K562 (cell line): ENCODE measurements around the gene KLRD1.

Experiments
- ASH1L ChIP-seq: fragments of 450-650 bp; IDR thresholded peaks from 2 replicates; pipeline ENCODE4 v1.6.1; 2018; ENCODE audit warnings: borderline replicate concordance, mild to moderate bottlenecking, low read depth; ENCODE audit not compliant: partially characterized antibody
- CTCF ChIP-seq, 3 experiments: IDR thresholded peaks in 2 of 3; conservative IDR thresholded peaks in 1 of 3; 2 replicates each; pipeline ENCODE4 v1.5.1; 2011 to 2012; ENCODE audit warnings: low read length in 3 of 3, mild to moderate bottlenecking in 3 of 3, control low read depth in 2 of 3, improper control_type of control experiment in 1 of 3, inconsistent platforms in 1 of 3, low read depth in 1 of 3, mixed read lengths in 1 of 3, moderate library complexity in 1 of 3; ENCODE audit not compliant: insufficient read depth in 2 of 3
- EZH2 ChIP-seq: IDR thresholded peaks from 2 replicates; pipeline ENCODE4 v1.6.1; 2012; ENCODE audit warnings: low read depth, mild to moderate bottlenecking, inconsistent platforms, low read length, borderline replicate concordance
- GABPB2 ChIP-seq: fragments of 250-450 bp; sonication (Bioruptor Pico); conservative IDR thresholded peaks from 2 replicates; pipeline ENCODE4 v1.5.1; 2021; ENCODE audit warnings: mild to moderate bottlenecking
- LARP7 ChIP-seq: fragments of 450-650 bp; IDR thresholded peaks from 2 replicates; pipeline ENCODE4 v1.6.1; 2016
- MAX ChIP-seq: sonication (generic); formaldehyde crosslinking; IDR thresholded peaks from 2 replicates; pipeline ENCODE4 v1.9.0; 2022; ENCODE audit warnings: mild to moderate bottlenecking, missing genetic modification reagents
- ZNF12 ChIP-seq: sonication (generic); formaldehyde crosslinking; IDR thresholded peaks from 2 replicates; pipeline ENCODE4 v1.4.0; 2020; ENCODE audit warnings: mild to moderate bottlenecking, missing genetic modification reagents

GRCh38 chr12:10307630-10308029 lies at the start of gene KLRD1:
- TF ChIP-seq CTCF (IDR thresholded peaks at IDR 0.05 in 2 of 3, conservative IDR thresholded peaks at IDR 0.05 in 1 of 3; ENCODE audit: insufficient read depth in 2 of 3, low read depth in 1 of 3, low read length in 3 of 3) (no peak), ZNF12 (CRISPR knock-in tag) (no peak), MAX (no peak), GABPB2 (CRISPR knock-in tag) (no peak), ASH1L (no peak), EZH2 (no peak), LARP7 (no peak)
